ENCODE measurements around the gene CXCR5.

The CXCR5 gene

DNA sequence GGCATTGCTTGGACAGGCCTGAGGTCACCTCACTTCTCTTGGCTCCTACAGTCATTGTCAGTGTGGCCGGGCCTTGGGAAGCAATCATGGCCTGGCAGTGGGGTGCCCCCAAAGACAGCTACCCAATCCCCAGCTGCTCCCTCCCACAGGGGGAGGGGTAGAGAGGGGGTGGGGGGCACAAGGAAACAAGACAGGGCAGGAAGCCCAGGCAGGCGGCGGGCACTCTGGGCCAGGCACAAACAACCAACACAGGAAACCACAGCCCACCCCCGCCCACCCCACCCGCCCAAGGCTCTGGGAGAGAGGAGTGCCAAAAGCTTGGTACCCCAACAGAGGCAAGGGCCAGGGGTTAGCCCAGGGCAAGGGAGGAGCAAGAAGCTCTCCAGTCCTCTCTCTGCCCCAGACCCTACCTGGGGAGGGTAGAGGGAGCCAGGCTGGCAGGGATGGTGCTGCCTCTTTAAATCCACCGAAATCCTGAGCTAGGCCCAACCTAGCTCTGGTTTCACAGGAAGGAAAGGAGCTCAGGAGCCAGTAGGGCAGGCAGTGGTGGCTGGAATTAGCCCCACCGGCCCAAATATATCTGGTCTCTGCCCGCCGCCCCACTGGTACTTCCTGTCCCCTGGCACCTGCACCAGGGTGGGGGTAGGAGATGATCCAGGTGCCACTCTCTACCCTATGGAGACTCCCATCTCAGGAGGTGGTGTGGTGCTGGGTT, 29.9 kb downstream of the CXCR5 start:
- no peak for DNase-seq

DNA sequence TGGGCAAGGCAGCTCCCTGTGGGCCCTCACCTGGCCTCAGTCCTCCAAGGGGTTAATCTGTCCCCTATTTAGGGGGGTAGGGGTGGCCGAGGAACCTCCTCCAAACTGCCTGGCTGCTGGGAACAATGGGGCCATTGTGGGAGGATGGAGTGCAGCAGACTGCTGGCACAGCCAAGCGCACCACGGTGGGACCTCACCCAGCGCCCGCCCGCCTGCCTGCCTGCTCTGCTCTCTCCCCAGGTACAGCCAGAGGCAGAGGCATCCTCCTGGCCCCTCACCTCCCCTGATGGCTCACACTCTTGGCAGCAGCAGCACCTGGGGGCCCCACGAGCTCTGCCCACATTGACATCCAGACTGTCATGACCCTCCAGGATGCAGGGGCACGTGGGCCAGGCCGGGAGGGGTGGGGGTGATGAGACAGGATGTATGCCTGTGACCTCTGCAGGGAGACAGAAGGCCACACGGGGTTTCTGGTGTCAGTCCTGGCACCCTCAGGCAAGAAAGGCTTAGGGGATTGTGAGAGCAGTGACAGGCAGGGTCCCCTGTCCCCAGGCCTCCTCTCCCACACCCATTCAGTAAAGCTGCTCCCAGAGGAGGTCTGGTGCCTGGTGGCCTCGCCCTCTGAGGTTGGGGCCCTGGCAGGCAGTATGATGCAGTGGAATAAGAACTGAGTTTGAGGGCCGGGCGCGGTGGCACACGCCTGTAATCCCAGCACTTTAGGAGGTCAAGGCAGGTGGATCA, 30.7 kb downstream of the CXCR5 start:
- DNase-seq, result no peak

DNA sequence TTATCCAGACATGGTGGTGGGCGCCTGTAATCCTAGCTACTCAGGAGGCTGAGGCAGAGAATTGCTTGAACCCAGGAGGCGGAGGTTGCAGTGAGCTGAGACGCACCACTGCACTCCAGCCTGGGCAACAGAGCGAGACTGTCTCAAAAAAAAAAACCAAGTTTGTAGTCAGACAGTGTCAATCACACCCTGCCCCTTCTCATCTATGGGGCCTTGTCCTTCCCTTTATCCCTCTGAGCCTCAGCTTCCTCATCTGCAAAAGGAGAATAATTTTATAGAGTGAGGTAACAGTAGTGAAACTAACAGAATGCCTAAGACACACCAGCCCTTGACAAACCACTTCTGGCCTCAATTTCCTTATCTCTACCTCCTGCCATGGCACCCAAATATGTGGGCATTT, 31.3 kb downstream of the CXCR5 start:
- no peak for DNase-seq

GRCh38 chr11:118915396-118915795, 31.7 kb downstream of the CXCR5 start:
- DNase-seq, result no peak

- DNase-seq, result no peak
Observed at GRCh38 chr11:118915941-118916841, 32.5 kb downstream of the CXCR5 start.

- DNase-seq, result peak; percentile 88
Observed at GRCh38 chr11:118916842-118917388, 33.2 kb downstream of the CXCR5 start.

- DNase-seq, result peak; percentile 75
Observed at GRCh38 chr11:118917481-118918127, 33.9 kb downstream of the CXCR5 start.

- peak; percentile 90 for DNase-seq
Observed at GRCh38 chr11:118918128-118918685, 34.5 kb downstream of the CXCR5 start.

- DNase-seq, result peak; percentile 75
Observed at GRCh38 chr11:118918686-118919280, 35.1 kb downstream of the CXCR5 start.

- peak; percentile 90 for DNase-seq
Observed at GRCh38 chr11:118921121-118921928, 37.6 kb downstream of the CXCR5 start.

- DNase-seq, result peak; percentile 90
Observed at GRCh38 chr11:118921929-118922744, 38.4 kb downstream of the CXCR5 start.

- DNase-seq, result no peak
Observed at GRCh38 chr11:118922745-118923627, 39.3 kb downstream of the CXCR5 start.

DNA sequence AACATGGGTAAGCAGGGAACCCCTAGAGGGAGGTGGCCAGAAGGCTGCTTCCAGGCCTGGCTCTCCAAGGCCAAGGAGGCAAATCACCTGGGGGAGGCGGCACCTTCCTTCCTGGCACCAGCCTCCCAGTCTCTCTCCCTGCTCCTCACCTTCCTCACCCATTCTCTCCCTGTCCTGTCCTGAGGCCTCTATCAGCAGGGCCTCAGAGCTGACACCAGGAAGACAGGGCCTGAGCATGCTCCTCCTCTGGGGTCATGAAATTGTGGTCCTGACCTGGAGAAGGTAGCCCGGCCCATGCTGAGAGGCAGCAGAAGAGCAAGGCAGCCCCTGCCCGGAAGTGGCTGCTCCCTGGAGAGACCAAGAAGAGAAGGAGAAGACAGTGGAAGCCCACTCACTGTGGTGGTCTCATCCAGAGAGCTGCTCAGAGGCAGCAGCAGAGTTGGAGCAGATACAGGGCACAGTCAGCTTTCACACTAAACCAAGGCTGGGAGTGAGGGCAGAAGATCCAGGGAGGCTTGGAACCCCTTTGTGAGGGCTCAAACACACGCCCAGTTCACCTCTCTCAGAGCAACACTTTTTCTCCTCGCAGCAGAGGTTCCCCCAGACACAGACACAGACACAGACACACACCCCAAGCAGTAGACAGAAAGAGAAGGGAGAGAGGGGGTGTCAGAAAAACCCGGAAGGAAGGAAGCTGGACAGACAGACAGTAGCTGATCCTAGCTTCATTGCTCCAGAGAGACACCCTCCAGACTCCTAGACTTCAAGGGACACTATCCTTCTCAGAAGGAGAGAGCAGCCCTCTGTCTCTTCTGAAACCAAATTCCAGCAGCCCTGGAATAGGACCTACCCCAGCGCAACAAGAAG, 40.3 kb downstream of the CXCR5 start:
- no peak for DNase-seq

- DNase-seq, result no peak
Observed at GRCh38 chr11:118924591-118925585, 41.2 kb downstream of the CXCR5 start.

GRCh38 chr11:118927554-118928100, 43.9 kb downstream of the CXCR5 start:
- DNase-seq, result no peak
